GM18867 (cell line): ENCODE data around the gene DNAI2.
"Not testable (repeated sequence)": the region's sequence is repeated elsewhere in the genome, so short reads cannot be mapped to it uniquely, and the experiment has no call there.

Experiments
- ATAC-seq: cut with Tn5 transposase; IDR thresholded peaks from one replicate; pipeline ENCODE4 v1.9.1; 2021; ENCODE audit warnings: mild to moderate bottlenecking, moderate library complexity; ENCODE audit not compliant: unreplicated experiment

DNAI2 gene

DNA sequence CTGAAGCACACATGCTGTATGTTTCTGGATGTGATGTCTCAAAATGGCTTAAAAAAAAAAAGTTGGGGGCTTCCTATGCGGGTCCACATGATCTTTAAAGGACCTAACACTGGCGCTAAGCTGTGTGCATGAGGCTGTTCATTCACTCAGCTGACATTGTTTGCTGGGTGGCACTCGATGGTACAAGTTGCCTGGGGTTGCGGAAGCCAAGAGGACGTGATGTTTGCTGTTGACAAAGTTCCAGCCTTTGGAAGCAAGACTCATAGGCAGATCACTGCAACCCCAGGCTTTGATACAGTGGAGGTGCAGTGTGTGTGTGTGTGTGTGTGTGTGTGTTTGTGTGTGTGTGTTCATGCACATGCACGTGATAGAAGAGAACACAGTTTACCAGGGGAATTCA lies 29.5 kb upstream of the DNAI2 start:
- ATAC-seq = no peak

DNA sequence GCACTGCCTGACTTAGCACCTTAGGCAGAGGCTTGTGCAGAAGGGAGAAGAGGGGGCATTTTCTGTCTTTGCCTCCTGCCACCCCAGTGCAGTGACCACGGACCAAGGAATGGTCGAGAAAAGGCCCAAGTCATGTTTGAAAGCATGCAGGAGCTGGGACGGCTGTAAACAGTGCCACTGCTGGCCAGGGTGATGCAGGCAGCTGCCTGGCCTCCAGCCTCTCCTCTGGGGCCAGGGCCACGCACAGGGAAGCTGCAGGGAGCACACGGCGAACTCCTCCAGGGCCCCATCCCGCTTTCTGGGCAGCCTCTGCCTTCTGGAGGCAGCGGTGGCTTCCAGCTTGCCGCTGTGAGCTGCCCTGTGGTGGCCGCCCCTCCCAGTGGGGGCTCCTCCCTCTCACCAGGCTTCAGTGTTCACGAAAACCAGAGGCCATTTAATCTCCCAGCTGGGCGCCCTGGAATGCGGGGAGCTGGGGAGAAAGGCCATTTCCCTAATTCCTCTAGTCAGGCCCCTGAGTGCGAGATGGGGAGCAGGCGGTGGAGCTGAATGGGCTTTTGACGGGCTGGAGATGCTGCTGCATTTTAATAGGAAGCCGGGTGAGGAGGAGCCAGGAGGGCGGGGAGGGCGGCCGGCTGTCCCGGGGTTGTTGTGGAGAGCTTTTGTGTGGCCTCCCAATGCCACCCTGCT lies 28.7 kb upstream of the DNAI2 start:
- ATAC-seq = no peak

DNA sequence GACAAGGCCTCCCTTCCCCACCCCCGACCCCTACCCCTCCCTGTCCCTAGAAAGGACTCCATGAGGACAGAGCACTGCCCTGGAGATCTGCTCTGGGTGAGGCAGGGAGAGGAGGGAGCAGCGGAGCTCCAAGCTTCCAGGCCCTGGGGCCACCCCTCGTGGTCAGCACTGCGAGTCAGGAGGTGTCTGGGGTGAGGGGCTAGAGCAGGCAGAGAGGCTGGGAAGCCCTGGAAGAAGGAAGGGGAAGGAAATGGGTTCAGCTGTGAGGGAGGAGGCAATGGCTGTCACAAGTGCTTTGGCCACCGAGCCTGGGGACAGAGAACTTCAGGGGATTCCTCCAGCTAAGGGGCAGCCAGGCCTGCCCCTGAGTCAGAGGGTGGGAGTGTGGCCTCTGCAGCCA lies 28.2 kb upstream of the DNAI2 start:
- no peak for ATAC-seq

DNA sequence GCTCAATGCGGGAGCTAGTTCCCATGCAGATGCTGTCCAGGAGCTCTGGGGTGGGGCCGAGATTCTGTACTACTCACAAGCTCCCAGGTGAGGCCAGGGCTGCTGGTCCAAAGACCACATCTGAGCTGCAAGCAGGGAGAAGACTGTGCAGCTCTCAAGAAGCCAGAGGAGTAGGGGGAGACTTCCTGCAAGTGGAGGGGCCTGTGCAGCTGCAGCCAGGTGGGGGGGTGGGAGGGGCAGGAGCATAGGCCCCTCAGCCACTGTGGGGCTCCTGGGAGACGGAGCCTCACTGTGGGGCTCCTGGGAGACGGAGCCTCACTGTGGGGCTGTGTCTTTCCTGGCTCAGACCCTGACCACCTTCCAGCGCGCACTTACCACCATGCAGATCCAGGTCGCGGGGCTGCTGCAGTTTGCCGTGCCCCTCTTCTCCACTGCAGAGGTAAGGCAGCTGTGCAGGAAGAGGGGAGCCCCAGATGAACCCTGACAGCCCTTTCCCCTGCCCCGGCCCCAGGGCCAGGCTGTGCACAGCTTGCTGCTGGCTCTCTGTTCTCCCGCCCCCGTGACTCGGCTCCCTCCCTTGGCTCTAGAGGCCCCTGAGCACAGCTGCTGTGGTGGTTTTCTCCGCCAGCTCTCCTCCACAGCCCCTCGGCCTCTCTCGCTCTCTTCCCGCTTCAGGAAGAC lies 24.3 kb upstream of the DNAI2 start:
- ATAC-seq = no peak

DNA sequence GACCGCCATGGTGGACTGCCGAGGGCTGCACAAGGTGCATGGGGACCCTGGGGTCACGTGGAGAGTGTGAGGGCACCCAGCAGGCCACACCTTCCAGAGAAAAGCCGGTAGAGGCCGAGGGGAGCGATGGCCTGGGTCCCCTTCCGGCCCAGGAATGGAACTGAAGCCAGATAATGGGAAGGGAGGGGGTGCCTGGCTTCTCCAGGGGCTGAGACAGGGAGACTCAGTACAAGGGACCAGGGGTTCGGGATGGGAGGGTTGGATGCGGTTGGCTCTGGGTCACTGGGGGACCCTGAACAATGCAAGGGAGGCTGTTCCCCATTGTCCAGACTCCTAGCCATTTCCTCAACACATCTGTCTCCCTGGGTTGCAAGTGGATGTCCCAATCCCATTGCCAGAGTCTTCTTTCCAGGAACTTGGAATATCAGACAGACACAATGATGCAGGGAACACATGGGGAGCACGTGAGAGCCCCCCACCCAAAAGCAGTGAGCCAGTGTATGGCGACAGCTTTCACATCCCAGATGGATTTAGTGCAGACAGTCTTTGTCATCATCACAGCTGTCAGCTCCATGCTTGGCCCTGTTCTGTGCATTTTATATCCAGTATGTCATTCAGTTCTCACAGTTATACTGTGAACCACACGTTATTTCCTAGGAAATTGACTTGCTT lies 23.6 kb upstream of the DNAI2 start:
- no peak for ATAC-seq

GRCh38 chr17:74251051-74251450 lies 23.0 kb upstream of the DNAI2 start:
- ATAC-seq = no peak

- no peak for ATAC-seq
Observed at GRCh38 chr17:74251569-74251968, 22.5 kb upstream of the DNAI2 start.

DNA sequence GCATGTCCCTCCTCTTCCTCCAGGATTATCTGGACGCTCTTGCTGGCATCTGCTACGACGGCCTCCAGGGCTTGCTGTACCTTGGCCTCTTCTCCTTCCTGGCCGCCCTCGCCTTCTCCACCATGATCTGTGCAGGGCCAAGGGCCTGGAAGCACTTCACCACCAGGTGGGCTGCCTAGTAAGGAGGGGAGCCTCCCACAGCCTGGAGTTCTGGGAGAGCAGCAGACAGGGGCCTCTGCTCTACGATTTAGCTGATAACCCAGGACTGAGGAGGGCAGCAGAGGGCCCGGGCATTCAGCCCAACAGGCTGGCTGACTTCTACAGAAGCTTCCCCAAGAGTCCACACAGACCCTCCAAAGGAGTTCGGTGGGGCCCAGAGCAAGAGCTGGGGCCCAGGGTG lies 21.8 kb upstream of the DNAI2 start:
- no peak for ATAC-seq

DNA sequence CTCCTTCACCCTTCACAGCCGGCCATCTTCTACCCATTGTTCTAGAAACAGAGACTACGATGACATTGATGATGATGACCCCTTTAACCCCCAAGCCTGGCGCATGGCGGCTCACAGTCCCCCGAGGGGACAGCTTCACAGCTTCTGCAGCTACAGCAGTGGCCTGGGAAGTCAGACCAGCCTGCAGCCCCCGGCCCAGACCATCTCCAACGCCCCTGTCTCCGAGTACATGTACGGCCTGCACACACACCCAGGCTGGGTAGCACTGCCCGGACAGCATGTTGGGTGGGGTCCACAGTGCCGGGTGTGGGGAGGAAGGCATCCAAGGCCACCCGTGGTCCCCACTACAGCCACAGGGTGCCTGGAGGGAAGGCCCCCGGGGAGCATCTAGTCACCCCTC lies 21.0 kb upstream of the DNAI2 start:
- ATAC-seq = no peak

- no peak for ATAC-seq
Observed at GRCh38 chr17:74257311-74257710, 16.7 kb upstream of the DNAI2 start.

DNA sequence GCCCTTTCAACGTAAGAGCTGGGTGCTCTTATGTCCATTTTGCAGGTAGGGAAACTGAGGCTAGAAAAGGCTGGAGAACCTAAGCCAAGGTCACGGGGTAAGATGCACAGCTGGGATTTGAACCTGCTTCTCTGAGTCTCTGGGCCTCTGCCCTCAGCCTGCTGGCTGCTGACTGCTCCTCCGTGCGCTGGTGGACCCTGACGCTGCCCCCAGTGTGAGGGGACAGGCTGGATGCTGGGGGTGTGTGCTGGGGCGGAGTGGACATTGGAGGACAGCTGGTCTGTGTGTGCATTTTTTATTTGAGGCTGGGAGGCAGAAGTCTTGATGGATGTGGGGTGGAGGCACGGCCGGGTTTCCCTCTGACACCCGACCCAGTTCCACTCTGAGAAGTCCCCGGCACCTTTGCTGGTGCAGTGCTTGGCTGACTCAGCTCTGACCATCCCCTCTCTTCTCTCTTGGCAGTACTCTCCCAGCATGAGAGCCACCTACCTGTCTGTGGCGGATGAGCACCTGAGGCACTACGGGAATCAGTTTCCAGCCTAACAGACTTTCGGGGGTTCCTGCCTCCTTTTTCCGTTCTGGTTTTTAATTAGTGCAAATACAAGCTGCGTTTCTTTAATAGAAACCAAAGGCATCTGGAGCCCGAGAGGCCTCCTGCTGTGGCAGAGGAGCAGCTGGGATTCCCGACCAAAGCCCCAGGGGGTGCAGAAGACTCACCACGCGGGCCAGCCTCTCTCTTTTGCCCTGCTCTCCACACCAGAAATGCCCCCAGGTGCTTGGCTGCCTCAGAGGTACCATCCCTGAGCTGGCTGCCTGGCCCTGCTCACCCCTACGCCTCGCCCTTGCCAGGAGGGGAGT lies 14.1 kb upstream of the DNAI2 start:
- ATAC-seq = no peak

DNA sequence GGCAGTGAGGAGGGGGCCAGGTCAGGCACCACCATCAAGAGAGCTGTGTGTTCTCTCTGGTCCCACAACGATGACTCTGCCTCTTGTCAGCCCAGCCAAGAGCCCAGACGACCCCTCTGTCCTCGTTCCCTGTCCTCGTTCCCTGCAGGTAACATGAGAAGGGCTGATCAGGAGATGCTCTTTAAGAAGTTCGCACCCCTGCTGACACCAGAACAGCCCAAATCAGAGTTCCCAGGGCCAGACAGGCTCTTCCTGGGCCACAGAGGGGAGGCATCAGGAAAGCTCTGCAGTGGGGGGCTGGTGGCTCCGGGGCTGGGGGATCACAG lies 13.5 kb upstream of the DNAI2 start:
- no peak for ATAC-seq

DNA sequence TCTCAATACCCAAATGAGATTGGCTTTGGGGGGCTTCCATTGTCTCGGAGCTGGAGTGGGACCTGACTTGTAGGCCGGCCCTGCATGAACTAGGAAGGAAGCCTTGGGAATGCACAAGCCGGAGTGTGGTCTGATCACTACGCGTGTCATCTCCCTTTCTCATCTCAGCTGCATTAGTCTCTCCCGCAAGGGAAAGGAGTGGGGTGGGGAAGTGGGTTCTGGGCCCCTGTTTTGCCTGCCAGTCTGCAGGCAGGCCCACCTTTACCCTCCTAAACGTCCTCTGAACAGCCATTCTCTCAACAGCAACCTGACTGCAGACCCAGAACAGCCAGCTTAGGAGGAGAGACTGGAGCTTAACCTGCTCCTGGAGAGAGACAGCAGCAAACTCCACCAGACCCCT lies 11.4 kb upstream of the DNAI2 start:
- ATAC-seq = no peak

- not testable (repeated sequence) for ATAC-seq
Observed at GRCh38 chr17:74267054-74267453, 7.0 kb upstream of the DNAI2 start.

DNA sequence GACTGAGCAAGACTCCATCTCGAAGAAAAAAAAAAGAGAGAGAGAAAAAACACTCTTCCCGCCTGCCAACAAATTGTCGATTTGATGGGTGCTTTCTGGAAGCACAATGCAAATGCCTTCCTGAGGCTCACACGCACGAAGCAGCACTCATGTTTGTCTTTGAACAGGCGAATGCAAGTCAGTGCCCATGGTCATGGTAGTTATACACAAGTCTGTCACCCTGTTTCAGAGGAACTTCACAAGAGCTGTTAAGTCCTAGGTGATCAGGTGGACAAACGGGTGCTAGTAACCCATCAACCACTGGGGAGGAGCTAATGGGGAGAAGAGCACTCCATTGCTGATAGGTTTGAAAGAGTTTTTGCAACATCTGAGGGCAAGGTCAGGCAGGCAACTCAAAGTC lies 6.5 kb upstream of the DNAI2 start:
- ATAC-seq = no peak

- no peak for ATAC-seq
Observed at GRCh38 chr17:74267987-74268499, 6.0 kb upstream of the DNAI2 start.

DNA sequence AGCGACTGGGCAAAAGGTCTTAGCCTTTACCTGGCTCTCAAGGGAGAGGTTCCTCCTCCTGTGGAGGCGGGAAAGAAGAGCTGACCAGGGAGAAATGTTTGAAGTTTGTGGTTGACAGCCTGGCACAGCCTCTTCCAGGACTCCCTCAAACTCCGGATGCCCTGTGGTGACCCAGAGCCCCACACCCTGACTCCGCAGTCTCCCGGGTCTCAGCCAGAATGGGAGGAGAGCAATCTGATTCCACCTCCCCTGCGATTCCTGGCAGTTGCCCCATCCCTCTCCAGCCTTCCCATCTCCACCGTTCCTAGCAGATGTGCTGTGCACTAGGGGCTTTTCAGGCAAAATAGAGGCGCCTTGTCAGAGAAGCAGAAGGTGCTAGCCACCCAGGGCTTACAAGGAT lies 5.5 kb upstream of the DNAI2 start:
- no peak for ATAC-seq

DNA sequence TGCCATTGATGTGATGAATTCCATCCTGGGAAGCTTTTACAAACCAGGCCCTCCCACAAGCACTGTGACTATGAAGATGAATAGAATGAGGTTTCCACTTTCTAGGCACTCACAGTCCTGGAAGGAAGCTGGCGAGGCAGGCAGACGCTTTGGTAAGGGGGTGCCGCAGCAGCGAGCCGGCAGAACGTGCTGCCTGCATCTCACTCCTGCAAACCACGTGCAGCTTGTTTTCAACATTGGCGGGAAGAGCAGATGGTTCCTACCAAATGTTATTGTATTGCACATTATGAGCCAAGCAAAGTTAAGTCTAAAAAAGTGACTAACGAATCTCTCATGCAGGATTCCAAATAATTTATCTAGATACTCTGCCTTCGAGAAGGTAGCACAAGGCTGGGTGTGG lies 3.7 kb upstream of the DNAI2 start:
- ATAC-seq = no peak

DNA sequence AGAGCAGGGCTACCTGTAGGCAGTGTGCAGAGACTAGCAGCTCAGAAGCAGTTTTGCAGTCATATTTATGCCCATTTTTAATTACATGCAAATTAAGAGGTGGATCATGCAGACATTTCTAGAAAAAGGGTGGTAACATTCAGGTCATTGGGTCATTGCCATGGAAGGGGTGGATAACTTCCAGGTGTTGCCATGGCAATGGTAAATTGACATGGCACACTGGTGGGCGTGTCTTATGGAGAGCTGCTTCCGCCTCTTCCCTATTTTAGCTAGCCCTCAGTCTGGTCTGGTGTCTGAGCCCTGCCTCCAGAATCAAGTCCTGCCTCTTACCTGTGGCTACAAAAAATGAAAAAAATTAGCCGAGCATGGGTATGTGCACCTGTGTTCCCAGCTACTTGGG lies 2.8 kb upstream of the DNAI2 start:
- ATAC-seq = no peak

DNA sequence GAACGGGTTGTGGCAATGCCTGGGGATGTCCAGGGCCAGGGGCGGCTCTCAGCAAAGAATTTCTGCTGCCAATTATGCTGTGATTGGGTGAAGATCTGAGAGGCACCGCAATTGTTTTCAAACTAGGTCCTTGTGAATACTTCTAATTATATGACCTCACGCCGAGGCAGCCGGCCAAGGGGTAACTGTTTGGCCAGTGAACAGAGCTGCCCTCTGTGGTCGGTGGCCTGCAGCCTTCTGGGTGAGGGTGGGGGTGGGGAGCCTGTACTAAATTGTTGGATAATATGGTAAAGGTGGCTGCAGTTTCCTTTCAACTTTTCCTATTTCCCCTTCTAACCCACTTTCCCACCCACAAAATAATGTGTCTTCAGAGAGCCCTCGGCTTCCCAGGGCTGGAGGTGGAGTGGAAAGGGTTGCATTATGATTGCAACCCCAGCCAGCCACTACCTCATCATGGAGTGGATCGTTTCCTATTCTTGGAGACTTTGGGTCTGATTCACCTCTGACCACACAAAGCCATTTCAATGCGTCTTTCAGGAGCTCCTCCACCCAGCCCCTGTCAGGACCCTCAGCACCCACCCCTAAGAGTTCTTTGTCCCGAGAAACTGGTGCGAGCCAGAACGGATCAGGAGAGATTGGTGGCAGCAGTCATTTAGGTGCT lies 2.0 kb upstream of the DNAI2 start:
- no peak for ATAC-seq

DNA sequence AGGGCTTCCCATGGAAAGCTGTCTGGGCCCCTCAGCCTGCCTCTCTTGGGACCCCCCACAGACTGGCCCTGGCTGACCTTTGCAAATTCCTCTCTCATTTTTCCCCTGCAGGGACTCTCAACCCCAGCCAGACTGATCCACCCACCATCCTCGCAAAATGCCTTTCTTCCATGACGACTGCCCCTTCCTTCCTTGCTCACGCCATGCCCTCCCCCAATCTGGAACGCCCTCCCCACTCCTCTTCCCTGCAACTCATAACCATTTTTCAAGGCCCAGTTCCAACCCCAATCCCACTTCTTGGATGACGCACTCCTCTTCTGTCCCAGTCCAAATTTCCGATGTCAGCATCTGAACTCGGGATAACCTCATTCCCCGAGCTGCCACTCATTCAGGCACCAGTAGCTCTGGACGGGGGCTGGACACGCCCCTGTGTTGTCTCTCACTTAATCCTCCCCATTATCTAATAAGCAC lies 1.3 kb upstream of the DNAI2 start:
- ATAC-seq = no peak
